GM12891 (cell line): Measurements from ENCODE around the gene RBPJ.

Source experiments
- PAX5 ChIP-seq: IDR thresholded peaks from 2 replicates; pipeline ENCODE4 v1.6.1; 2011; ENCODE audit warnings: low read length, moderate library complexity, mild to moderate bottlenecking; ENCODE audit not compliant: insufficient read depth, severe bottlenecking
- POLR2A ChIP-seq: IDR thresholded peaks from 2 replicates; pipeline ENCODE4 v1.6.1; 2011; ENCODE audit warnings: low read depth, low read length, control low read depth
- POLR2AphosphoS5 ChIP-seq: IDR thresholded peaks from 2 replicates; pipeline ENCODE4 v1.6.1; 2011; ENCODE audit warnings: low read depth, low read length, control low read depth
- POU2F2 ChIP-seq: IDR thresholded peaks from 2 replicates; pipeline ENCODE4 v1.6.1; 2011; ENCODE audit warnings: low read depth, mild to moderate bottlenecking, control low read depth, low read length, moderate library complexity
- SPI1 ChIP-seq: IDR thresholded peaks from 2 replicates; pipeline ENCODE4 v1.6.1; 2011; ENCODE audit warnings: low read depth, low read length, control low read depth
- TAF1 ChIP-seq: IDR thresholded peaks from 2 replicates; pipeline ENCODE4 v1.6.1; 2011; ENCODE audit warnings: low read depth, low read length, control low read depth

GRCh38 chr4:26447378-26447777 lies 126.6 kb downstream of the RBPJ start:
- no peak for TF ChIP-seq TAF1
- TF ChIP-seq POLR2A = no peak
- no peak for TF ChIP-seq POLR2AphosphoS5
- TF ChIP-seq PAX5 = no peak
- TF ChIP-seq SPI1 = peak; percentile 49; the same call in 1 of the 2 replicates
- TF ChIP-seq POU2F2 = no peak
